H9 (cell line): ENCODE results near the gene KCNE2. TPM values are rescaled to one million over a fixed set of nuclear protein-coding genes. Genes with fewer than 3 reads are reported as not detected.

Source experiments
- DNase-seq: peaks from one replicate; pipeline ENCODE4 v3.0.0-alpha.2; 2017
- H2AFZ ChIP-seq: one replicate; pipeline ENCODE4 v1.6.1; 2013; ENCODE audit warnings: mild to moderate bottlenecking, low read length, control low read depth, moderate library complexity
- H2AK5ac ChIP-seq: 2 replicates; pipeline ENCODE4 v1.6.1; 2013; ENCODE audit warnings: low read length, control low read depth, mixed read lengths; ENCODE audit not compliant: insufficient read length
- H2BK120ac ChIP-seq: one replicate; pipeline ENCODE4 v1.6.1; 2013; ENCODE audit warnings: low read depth, mild to moderate bottlenecking, low read length, control low read depth, inconsistent platforms; ENCODE audit not compliant: poor library complexity, severe bottlenecking
- H2BK12ac ChIP-seq: 2 replicates; pipeline ENCODE4 v1.6.1; 2013; ENCODE audit warnings: low read length, control low read depth, mixed read lengths, low read depth; ENCODE audit not compliant: insufficient read length
- H2BK15ac ChIP-seq: 2 replicates; pipeline ENCODE4 v1.6.1; 2013; ENCODE audit warnings: low read depth, low read length, control low read depth
- H2BK20ac ChIP-seq: one replicate; pipeline ENCODE4 v1.6.1; 2013; ENCODE audit warnings: low read depth, mild to moderate bottlenecking, low read length, control low read depth, inconsistent platforms; ENCODE audit not compliant: poor library complexity, severe bottlenecking
- H2BK5ac ChIP-seq: 2 replicates; pipeline ENCODE4 v1.6.1; 2013; ENCODE audit warnings: low read length, control low read depth, mixed read lengths; ENCODE audit not compliant: insufficient read length
- H3K14ac ChIP-seq: 2 replicates; pipeline ENCODE4 v1.6.1; 2013; ENCODE audit warnings: low read length, control low read depth; ENCODE audit not compliant: insufficient read depth
- H3K18ac ChIP-seq: 2 replicates; pipeline ENCODE4 v1.6.1; 2013; ENCODE audit warnings: low read depth, mild to moderate bottlenecking, mixed read lengths, low read length, control low read depth; ENCODE audit not compliant: insufficient read length
- H3K23ac ChIP-seq: 2 replicates; pipeline ENCODE4 v1.6.1; 2013; ENCODE audit warnings: low read length, control low read depth, mixed read lengths, low read depth; ENCODE audit not compliant: insufficient read length
- H3K23me2 ChIP-seq: 2 replicates; pipeline ENCODE4 v1.6.1; 2013; ENCODE audit warnings: low read depth, mild to moderate bottlenecking, mixed read lengths, low read length, control low read depth; ENCODE audit not compliant: insufficient read length, poor library complexity, severe bottlenecking
- H3K27ac ChIP-seq: 2 replicates; pipeline ENCODE4 v1.5.1; 2013; ENCODE audit warnings: low read length, control low read depth, mixed read lengths, low read depth; ENCODE audit not compliant: insufficient read length
- H3K27me3 ChIP-seq: 2 replicates; pipeline ENCODE4 v1.6.1; 2013; ENCODE audit warnings: low read length, control low read depth, inconsistent platforms; ENCODE audit not compliant: insufficient read depth
- H3K4ac ChIP-seq: 2 replicates; pipeline ENCODE4 v1.6.1; 2013; ENCODE audit warnings: low read depth, mild to moderate bottlenecking, control low read depth, inconsistent platforms, low read length, moderate library complexity
- H3K4me1 ChIP-seq: 2 replicates; pipeline ENCODE4 v1.6.1; 2013; ENCODE audit warnings: low read length, control low read depth, inconsistent platforms; ENCODE audit not compliant: insufficient read depth
- H3K4me2 ChIP-seq: 2 replicates; pipeline ENCODE4 v1.6.1; 2013; ENCODE audit warnings: low read length, control low read depth, mixed read lengths; ENCODE audit not compliant: insufficient read length, insufficient read depth
- H3K56ac ChIP-seq: 2 replicates; pipeline ENCODE4 v1.6.1; 2013; ENCODE audit warnings: low read depth, mild to moderate bottlenecking, mixed read lengths, low read length, control low read depth; ENCODE audit not compliant: insufficient read length
- H3K79me1 ChIP-seq: 2 replicates; pipeline ENCODE4 v1.6.1; 2013; ENCODE audit warnings: low read depth, mild to moderate bottlenecking, moderate library complexity, low read length, control low read depth, inconsistent platforms; ENCODE audit not compliant: insufficient read depth, poor library complexity, severe bottlenecking
- H3K79me2 ChIP-seq: 2 replicates; pipeline ENCODE4 v1.6.1; 2013; ENCODE audit warnings: low read length, control low read depth, inconsistent platforms; ENCODE audit not compliant: insufficient read depth
- H3K9ac ChIP-seq: 2 replicates; pipeline ENCODE4 v1.6.1; 2013; ENCODE audit warnings: low read length, control low read depth, mixed read lengths; ENCODE audit not compliant: insufficient read length; ENCODE audit errors: extremely low read depth
- H3K9me3 ChIP-seq: one replicate; pipeline ENCODE4 v1.6.1; 2013; ENCODE audit warnings: low read depth, low read length, inconsistent platforms; ENCODE audit not compliant: control insufficient read depth
- H3T11ph ChIP-seq: one replicate; pipeline ENCODE4 v1.6.1; 2013; ENCODE audit warnings: mild to moderate bottlenecking, low read length, control low read depth, inconsistent platforms
- H4K20me1 ChIP-seq: one replicate; pipeline ENCODE4 v1.6.1; 2013; ENCODE audit not compliant: control insufficient read depth, insufficient read length, insufficient read depth
- H4K5ac ChIP-seq: 2 replicates; pipeline ENCODE4 v1.6.1; 2013; ENCODE audit warnings: low read depth, mild to moderate bottlenecking, mixed read lengths, low read length, control low read depth; ENCODE audit not compliant: insufficient read length
- H4K8ac ChIP-seq: replicated peaks from 2 replicates; pipeline ENCODE4 v1.6.1; 2013; ENCODE audit warnings: low read length, control low read depth, mixed read lengths, low read depth; ENCODE audit not compliant: insufficient read length
- H4K91ac ChIP-seq: 2 replicates; pipeline ENCODE4 v1.6.1; 2013; ENCODE audit warnings: low read depth, mild to moderate bottlenecking, moderate library complexity, mixed read lengths, low read length, control low read depth; ENCODE audit not compliant: insufficient read length
- H3K27ac Mint-ChIP-seq, 3 experiments: 2 replicates in 2 of 3; 3 replicates in 1 of 3; pipeline ENCODE4 v1.8.0; 2020 to 2021; ENCODE audit warnings: mixed read lengths in 3 of 3, mild to moderate bottlenecking in 1 of 3, moderate library complexity in 1 of 3
- H3K27me3 Mint-ChIP-seq: 2 replicates; pipeline ENCODE4 v1.8.0; 2021; ENCODE audit warnings: low read depth, mild to moderate bottlenecking, moderate library complexity, mixed read lengths
- H3K36me3 Mint-ChIP-seq, 3 experiments: 2 replicates in 2 of 3; 3 replicates in 1 of 3; pipeline ENCODE4 v1.8.0; 2020 to 2021; ENCODE audit warnings: low read depth in 3 of 3, mixed read lengths in 3 of 3; ENCODE audit not compliant: insufficient read depth in 1 of 3
- H3K4me1 Mint-ChIP-seq, 2 experiments: 2 replicates each; pipeline ENCODE4 v1.8.0; 2020; ENCODE audit warnings: mixed read lengths in 2 of 2
- H3K4me3 Mint-ChIP-seq, 2 experiments: 2 replicates in 1 of 2; 3 replicates in 1 of 2; pipeline ENCODE4 v1.8.0; 2020 to 2021; ENCODE audit warnings: mild to moderate bottlenecking in 2 of 2, mixed read lengths in 2 of 2, moderate library complexity in 1 of 2
- H3K9me3 Mint-ChIP-seq, 2 experiments: 2 replicates in 1 of 2; 3 replicates in 1 of 2; pipeline ENCODE4 v1.8.0; 2020; ENCODE audit warnings: mild to moderate bottlenecking in 2 of 2, mixed read lengths in 2 of 2, moderate library complexity in 1 of 2
- CTCF ChIP-seq: fragments of 200-600 bp; sonication (generic); conservative IDR thresholded peaks from 3 replicates; pipeline ENCODE4 v1.8.0; 2021; ENCODE audit warnings: antibody characterized with exemption, mild to moderate bottlenecking
- WGBS: extraction: QIAGEN DNeasy Blood & Tissue Kit; methylation state at CpG from one replicate; pipeline ENCODE4 v1.1.7; 2013; ENCODE audit warnings: missing lambda C conversion rate, low lambda C conversion rate, mixed read lengths; ENCODE audit not compliant: insufficient read length; ENCODE audit errors: extremely low coverage; 5-methylcytosine and 5-hydroxymethylcytosine counted together
- total RNA-seq: library from RNA; stranded (reverse); gene quantifications from 2 replicates; pipeline ENCODE4 v1.2.1, GENCODE V29; 2021

Gene KCNE2
- total RNA-seq, 1 experiment from 2014 or later, result not detected

- Mint-ChIP-seq H3K9me3 (no peaks in the 10 kb centered on the region), H3K27ac (no peak overlapping the region), H3K27me3 (no peaks in the 10 kb centered on the region; the same call in none of the 2 replicates), H3K4me3 (no peak overlapping the region), H3K4me1 (peaks cover 16 to 18% of the 10 kb centered on the region in 2 experiments), H3K36me3 (no peaks in the 10 kb centered on the region)
- Histone ChIP-seq H4K5ac (no peak overlapping the region), H3K79me2 (no peaks in the 10 kb centered on the region), H3K27ac (no peak overlapping the region), H4K8ac (no peak overlapping the region), H2BK120ac (no peak overlapping the region), H4K20me1 (no peaks in the 10 kb centered on the region), H3K56ac (no peak overlapping the region), H3K18ac (no peak overlapping the region), H3K27me3 (no peaks in the 10 kb centered on the region), H3K4me2 (no peak overlapping the region), H2BK12ac (no peak overlapping the region), H3T11ph (no peak overlapping the region), H3K9me3 (no peaks in the 10 kb centered on the region), H3K23ac (no peak overlapping the region), H3K9ac (no peak overlapping the region), H2AK5ac (no peak overlapping the region), H2BK15ac (no peak overlapping the region), H4K91ac (no peak overlapping the region), H3K23me2 (no peaks in the 10 kb centered on the region), H3K79me1 (no peaks in the 10 kb centered on the region), H2BK5ac (no peak overlapping the region), H3K4ac (no peak overlapping the region), H2BK20ac (no peak overlapping the region), H2AFZ (no peak overlapping the region), H3K4me1 (0 out of 2 replicates have a peak, but pooled peaks cover 2% of the 10 kb centered on the region), H3K14ac (no peak overlapping the region)
- no peak for TF ChIP-seq CTCF
- no CpG with 5 or more reads among the region's 1 CpG for WGBS
- DNase-seq, result no peak
Measured at GRCh38 chr21:34369741-34370140, 5.9 kb downstream of the KCNE2 start.
